ENCODE results near the gene PHLDA2.
A peak's percentile ranks its signal among the peaks of the same experiment; 100 is the strongest.
"Not testable (repeated sequence)": the region's sequence is repeated elsewhere in the genome, so short reads cannot be mapped to it uniquely, and the experiment has no call there.

Gene PHLDA2

GRCh38 chr11:2945031-2945756, 16.0 kb upstream of the PHLDA2 start:
- DNase-seq, result no peak

- DNase-seq, result no peak
Observed at GRCh38 chr11:2944530-2944929, 15.3 kb upstream of the PHLDA2 start.

- DNase-seq, result peak in 1 of 2 experiments; percentile 36
Observed at GRCh38 chr11:2943711-2944118, 14.5 kb upstream of the PHLDA2 start.

GRCh38 chr11:2942872-2943710, 13.9 kb upstream of the PHLDA2 start:
- no peak for DNase-seq

- no peak for DNase-seq
Observed at GRCh38 chr11:2942447-2942846, 13.2 kb upstream of the PHLDA2 start.

- DNase-seq, result no peak
Observed at GRCh38 chr11:2940921-2941821, 12.0 kb upstream of the PHLDA2 start.

GRCh38 chr11:2940147-2940920, 11.1 kb upstream of the PHLDA2 start:
- DNase-seq, result no peak

GRCh38 chr11:2938458-2939418, 9.5 kb upstream of the PHLDA2 start:
- not testable (repeated sequence) for DNase-seq

GRCh38 chr11:2937641-2938457, 8.6 kb upstream of the PHLDA2 start:
- DNase-seq, result not testable (repeated sequence)

- no peak for DNase-seq
Observed at GRCh38 chr11:2934611-2935239, 5.5 kb upstream of the PHLDA2 start.

- DNase-seq, result no peak
Observed at GRCh38 chr11:2934021-2934550, 4.9 kb upstream of the PHLDA2 start.

GRCh38 chr11:2933375-2934020, 4.3 kb upstream of the PHLDA2 start:
- no peak for DNase-seq

- DNase-seq, result no peak
Observed at GRCh38 chr11:2932850-2933251, 3.6 kb upstream of the PHLDA2 start.

GRCh38 chr11:2931771-2932738, 2.8 kb upstream of the PHLDA2 start:
- DNase-seq, result no peak

- no peak for DNase-seq
Observed at GRCh38 chr11:2931420-2931746, 2.2 kb upstream of the PHLDA2 start.

GRCh38 chr11:2930704-2931419, 1.6 kb upstream of the PHLDA2 start:
- peak; percentile 22 to 54 for DNase-seq

All from NCI-H2081 (cell line).